GM12875 (cell line): ENCODE results near the gene CCDC83.

Experiments
- H3K4me3 ChIP-seq: one replicate; pipeline ENCODE4 v1.5.1; 2011; ENCODE audit warnings: low read depth, low read length, control low read depth
- CTCF ChIP-seq: IDR thresholded peaks from 2 replicates; pipeline ENCODE4 v1.5.1; 2011; ENCODE audit warnings: low read depth, mild to moderate bottlenecking, control low read depth, inconsistent platforms, low read length, moderate library complexity, borderline replicate concordance; ENCODE audit not compliant: insufficient read depth

Gene CCDC83

GRCh38 chr11:85902353-85902752 is 47.2 kb downstream of the CCDC83 start:
- no peak for TF ChIP-seq CTCF
- no peak overlapping the region for H3K4me3 ChIP-seq

GRCh38 chr11:85903406-85903805 is 48.2 kb downstream of the CCDC83 start:
- H3K4me3 ChIP-seq: no peak overlapping the region
- TF ChIP-seq CTCF: no peak

GRCh38 chr11:85903811-85904210 is 48.6 kb downstream of the CCDC83 start:
- TF ChIP-seq CTCF: no peak
- no peak overlapping the region for H3K4me3 ChIP-seq

- no peak for TF ChIP-seq CTCF
- H3K4me3 ChIP-seq: no peak overlapping the region
Observed at GRCh38 chr11:85912414-85912813, 57.2 kb downstream of the CCDC83 start.

GRCh38 chr11:85913513-85913912 is 58.3 kb downstream of the CCDC83 start:
- no peak overlapping the region for H3K4me3 ChIP-seq
- no peak for TF ChIP-seq CTCF

- TF ChIP-seq CTCF: no peak
- no peak overlapping the region for H3K4me3 ChIP-seq
Observed at GRCh38 chr11:85914425-85914824, 59.2 kb downstream of the CCDC83 start.

- H3K4me3 ChIP-seq: no peak overlapping the region
- no peak for TF ChIP-seq CTCF
Observed at GRCh38 chr11:85918910-85919794, 64.0 kb downstream of the CCDC83 start.
